IPS-18a (cell line): ENCODE results near the gene NR2C2.

Source experiments
- H3K27ac ChIP-seq: one replicate; pipeline ENCODE4 v1.5.1; 2013; ENCODE audit warnings: low read length
- H3K27me3 ChIP-seq: one replicate; pipeline ENCODE4 v1.6.1; 2013; ENCODE audit warnings: mild to moderate bottlenecking, low read length; ENCODE audit not compliant: control insufficient read depth, insufficient read depth
- H3K36me3 ChIP-seq: one replicate; pipeline ENCODE4 v1.6.1; 2013; ENCODE audit warnings: low read depth, low read length; ENCODE audit not compliant: control insufficient read depth
- H3K4me1 ChIP-seq: one replicate; pipeline ENCODE4 v1.6.1; 2013; ENCODE audit warnings: low read depth, low read length; ENCODE audit not compliant: control insufficient read depth
- H3K4me3 ChIP-seq: one replicate; pipeline ENCODE4 v1.5.1; 2013; ENCODE audit warnings: low read length
- H3K9ac ChIP-seq: one replicate; pipeline ENCODE4 v1.6.1; 2013; ENCODE audit warnings: mild to moderate bottlenecking, low read length, moderate library complexity
- H3K9me3 ChIP-seq: one replicate; pipeline ENCODE4 v1.6.1; 2013; ENCODE audit warnings: low read depth, low read length; ENCODE audit not compliant: control insufficient read depth

NR2C2 gene

GRCh38 chr3:14923476-14923875 is 23.9 kb upstream of the NR2C2 start:
- no peak overlapping the region for H3K9ac ChIP-seq
- no peaks in the 10 kb centered on the region for H3K4me1 ChIP-seq
- no peak overlapping the region for H3K4me3 ChIP-seq
- H3K9me3 ChIP-seq: no peaks in the 10 kb centered on the region
- H3K27me3 ChIP-seq: no peaks in the 10 kb centered on the region
- H3K27ac ChIP-seq: no peak overlapping the region
- no peaks in the 10 kb centered on the region for H3K36me3 ChIP-seq

- Histone ChIP-seq H3K27me3 (no peaks in the 10 kb centered on the region), H3K27ac (no peak overlapping the region), H3K36me3 (no peaks in the 10 kb centered on the region), H3K4me1 (no peaks in the 10 kb centered on the region), H3K9ac (no peak overlapping the region), H3K4me3 (no peak overlapping the region), H3K9me3 (no peaks in the 10 kb centered on the region)
Measured at GRCh38 chr3:14925729-14926591, 21.4 kb upstream of the NR2C2 start.

GRCh38 chr3:14926592-14926991 is 20.8 kb upstream of the NR2C2 start:
- H3K9me3 ChIP-seq: no peaks in the 10 kb centered on the region
- no peak overlapping the region for H3K4me3 ChIP-seq
- H3K36me3 ChIP-seq: no peaks in the 10 kb centered on the region
- no peaks in the 10 kb centered on the region for H3K4me1 ChIP-seq
- H3K27me3 ChIP-seq: no peaks in the 10 kb centered on the region
- no peak overlapping the region for H3K9ac ChIP-seq
- H3K27ac ChIP-seq: no peak overlapping the region

- H3K27ac ChIP-seq: no peak overlapping the region
- H3K9ac ChIP-seq: no peak overlapping the region
- no peaks in the 10 kb centered on the region for H3K36me3 ChIP-seq
- H3K27me3 ChIP-seq: no peaks in the 10 kb centered on the region
- H3K4me1 ChIP-seq: no peaks in the 10 kb centered on the region
- H3K9me3 ChIP-seq: no peaks in the 10 kb centered on the region
- H3K4me3 ChIP-seq: no peak overlapping the region
Measured at GRCh38 chr3:14927308-14927707, 20.1 kb upstream of the NR2C2 start.

GRCh38 chr3:14929310-14930074 is 17.9 kb upstream of the NR2C2 start:
- Histone ChIP-seq H3K27me3 (no peaks in the 10 kb centered on the region), H3K4me1 (no peaks in the 10 kb centered on the region), H3K36me3 (no peaks in the 10 kb centered on the region), H3K9ac (no peak overlapping the region), H3K9me3 (no peaks in the 10 kb centered on the region), H3K4me3 (no peak overlapping the region), H3K27ac (no peak overlapping the region)

- H3K9me3 ChIP-seq: no peaks in the 10 kb centered on the region
- no peaks in the 10 kb centered on the region for H3K36me3 ChIP-seq
- no peak overlapping the region for H3K9ac ChIP-seq
- no peaks in the 10 kb centered on the region for H3K27me3 ChIP-seq
- H3K4me3 ChIP-seq: no peak overlapping the region
- H3K4me1 ChIP-seq: no peaks in the 10 kb centered on the region
- H3K27ac ChIP-seq: no peak overlapping the region
Measured at GRCh38 chr3:14933820-14934425, 13.5 kb upstream of the NR2C2 start.

GRCh38 chr3:14935592-14936345 is 11.6 kb upstream of the NR2C2 start:
- no peaks in the 10 kb centered on the region for H3K36me3 ChIP-seq
- H3K9ac ChIP-seq: no peak overlapping the region
- H3K27me3 ChIP-seq: no peaks in the 10 kb centered on the region
- H3K27ac ChIP-seq: no peak overlapping the region
- H3K4me3 ChIP-seq: no peak overlapping the region
- H3K9me3 ChIP-seq: no peaks in the 10 kb centered on the region
- H3K4me1 ChIP-seq: no peaks in the 10 kb centered on the region

GRCh38 chr3:14938954-14939353 is 8.4 kb upstream of the NR2C2 start:
- no peaks in the 10 kb centered on the region for H3K27me3 ChIP-seq
- H3K36me3 ChIP-seq: peaks cover 7% of the 10 kb centered on the region
- no peak overlapping the region for H3K9ac ChIP-seq
- no peak overlapping the region for H3K4me3 ChIP-seq
- no peak overlapping the region for H3K27ac ChIP-seq
- no peaks in the 10 kb centered on the region for H3K9me3 ChIP-seq
- no peaks in the 10 kb centered on the region for H3K4me1 ChIP-seq

GRCh38 chr3:14941871-14942270 is 5.5 kb upstream of the NR2C2 start:
- Histone ChIP-seq H3K27me3 (no peaks in the 10 kb centered on the region), H3K36me3 (peaks cover 25% of the 10 kb centered on the region)

GRCh38 chr3:14943042-14943441 is 4.3 kb upstream of the NR2C2 start:
- no peaks in the 10 kb centered on the region for H3K4me1 ChIP-seq
- no peak overlapping the region for H3K9ac ChIP-seq
- H3K27ac ChIP-seq: no peak overlapping the region
- H3K4me3 ChIP-seq: no peak overlapping the region
- H3K36me3 ChIP-seq: peaks cover 25% of the 10 kb centered on the region
- H3K27me3 ChIP-seq: no peaks in the 10 kb centered on the region
- H3K9me3 ChIP-seq: no peaks in the 10 kb centered on the region

More at GRCh38 chr3:14941871-14942270, 5.5 kb upstream of the NR2C2 start:
- H3K9me3 ChIP-seq: no peaks in the 10 kb centered on the region
- H3K4me3 ChIP-seq: no peak overlapping the region
- H3K27ac ChIP-seq: no peak overlapping the region
- no peak overlapping the region for H3K9ac ChIP-seq
- no peaks in the 10 kb centered on the region for H3K4me1 ChIP-seq

GRCh38 chr3:14946236-14946635 is 1.1 kb upstream of the NR2C2 start:
- Histone ChIP-seq H3K9me3 (no peaks in the 10 kb centered on the region), H3K4me3 (peak overlapping the region; percentile 91), H3K4me1 (peaks cover 7% of the 10 kb centered on the region), H3K9ac (peak overlapping the region; percentile 92), H3K36me3 (peaks cover 34% of the 10 kb centered on the region), H3K27me3 (no peaks in the 10 kb centered on the region), H3K27ac (no peak overlapping the region)
